ENCODE measurements around the gene CCNK.

Gene CCNK

GRCh38 chr14:99512110-99512449 lies 30.9 kb downstream of the CCNK start:
- Histone ChIP-seq H3K4me1 (ENCODE audit: control insufficient read depth, insufficient read depth, low read length) (peaks cover 12% of the 10 kb centered on the region), H3K36me3 (ENCODE audit: control insufficient read depth, insufficient read depth, low read length) (peaks cover 29% of the 10 kb centered on the region), H3K27ac (ENCODE audit: low read depth, low read length) (peak overlapping the region; percentile 77), H3K27me3 (ENCODE audit: control insufficient read depth, insufficient read depth, low read length) (no peaks in the 10 kb centered on the region), H3K4me3 (ENCODE audit: low read length) (no peak overlapping the region), H3K9ac (ENCODE audit: low read length) (no peak overlapping the region)

GRCh38 chr14:99512571-99513182 lies 31.5 kb downstream of the CCNK start:
- H3K36me3 ChIP-seq (ENCODE audit: control insufficient read depth, insufficient read depth, low read length) = peaks cover 23% of the 10 kb centered on the region
- H3K27ac ChIP-seq (ENCODE audit: low read depth, low read length) = no peak overlapping the region
- H3K9ac ChIP-seq (ENCODE audit: low read length) = no peak overlapping the region
- H3K4me1 ChIP-seq (ENCODE audit: control insufficient read depth, insufficient read depth, low read length) = peaks cover 12% of the 10 kb centered on the region
- no peak overlapping the region for H3K4me3 ChIP-seq (ENCODE audit: low read length)
- no peaks in the 10 kb centered on the region for H3K27me3 ChIP-seq (ENCODE audit: control insufficient read depth, insufficient read depth, low read length)

GRCh38 chr14:99513183-99513694 lies 32.0 kb downstream of the CCNK start:
- no peak overlapping the region for H3K27ac ChIP-seq (ENCODE audit: low read depth, low read length)
- H3K9ac ChIP-seq (ENCODE audit: low read length) = no peak overlapping the region
- H3K4me1 ChIP-seq (ENCODE audit: control insufficient read depth, insufficient read depth, low read length) = peaks cover 12% of the 10 kb centered on the region
- H3K4me3 ChIP-seq (ENCODE audit: low read length) = no peak overlapping the region
- H3K36me3 ChIP-seq (ENCODE audit: control insufficient read depth, insufficient read depth, low read length) = peaks cover 18% of the 10 kb centered on the region
- H3K27me3 ChIP-seq (ENCODE audit: control insufficient read depth, insufficient read depth, low read length) = no peaks in the 10 kb centered on the region

- H3K9ac ChIP-seq (ENCODE audit: low read length) = no peak overlapping the region
- peaks cover 11% of the 10 kb centered on the region for H3K36me3 ChIP-seq (ENCODE audit: control insufficient read depth, insufficient read depth, low read length)
- H3K4me1 ChIP-seq (ENCODE audit: control insufficient read depth, insufficient read depth, low read length) = peaks cover 12% of the 10 kb centered on the region
- H3K27me3 ChIP-seq (ENCODE audit: control insufficient read depth, insufficient read depth, low read length) = no peaks in the 10 kb centered on the region
- H3K4me3 ChIP-seq (ENCODE audit: low read length) = no peak overlapping the region
- no peak overlapping the region for H3K27ac ChIP-seq (ENCODE audit: low read depth, low read length)
Measured at GRCh38 chr14:99513946-99514551, 32.8 kb downstream of the CCNK start.

- no peaks in the 10 kb centered on the region for H3K27me3 ChIP-seq (ENCODE audit: control insufficient read depth, insufficient read depth, low read length)
- peaks cover 10% of the 10 kb centered on the region for H3K36me3 ChIP-seq (ENCODE audit: control insufficient read depth, insufficient read depth, low read length)
- H3K27ac ChIP-seq (ENCODE audit: low read depth, low read length) = no peak overlapping the region
- H3K9ac ChIP-seq (ENCODE audit: low read length) = no peak overlapping the region
- H3K4me3 ChIP-seq (ENCODE audit: low read length) = no peak overlapping the region
- peaks cover 12% of the 10 kb centered on the region for H3K4me1 ChIP-seq (ENCODE audit: control insufficient read depth, insufficient read depth, low read length)
Measured at GRCh38 chr14:99514552-99515300, 33.5 kb downstream of the CCNK start.

GRCh38 chr14:99515301-99516155 lies 34.3 kb downstream of the CCNK start:
- peaks cover 10% of the 10 kb centered on the region for H3K36me3 ChIP-seq (ENCODE audit: control insufficient read depth, insufficient read depth, low read length)
- H3K4me1 ChIP-seq (ENCODE audit: control insufficient read depth, insufficient read depth, low read length) = peaks cover 12% of the 10 kb centered on the region
- H3K4me3 ChIP-seq (ENCODE audit: low read length) = no peak overlapping the region
- no peaks in the 10 kb centered on the region for H3K27me3 ChIP-seq (ENCODE audit: control insufficient read depth, insufficient read depth, low read length)
- H3K9ac ChIP-seq (ENCODE audit: low read length) = no peak overlapping the region
- no peak overlapping the region for H3K27ac ChIP-seq (ENCODE audit: low read depth, low read length)

GRCh38 chr14:99516156-99516870 lies 35.1 kb downstream of the CCNK start:
- H3K9ac ChIP-seq (ENCODE audit: low read length) = no peak overlapping the region
- peaks cover 10% of the 10 kb centered on the region for H3K36me3 ChIP-seq (ENCODE audit: control insufficient read depth, insufficient read depth, low read length)
- peaks cover 7% of the 10 kb centered on the region for H3K4me1 ChIP-seq (ENCODE audit: control insufficient read depth, insufficient read depth, low read length)
- no peak overlapping the region for H3K4me3 ChIP-seq (ENCODE audit: low read length)
- H3K27ac ChIP-seq (ENCODE audit: low read depth, low read length) = no peak overlapping the region
- H3K27me3 ChIP-seq (ENCODE audit: control insufficient read depth, insufficient read depth, low read length) = no peaks in the 10 kb centered on the region

- Histone ChIP-seq H3K36me3 (ENCODE audit: control insufficient read depth, insufficient read depth, low read length) (peaks cover 12% of the 10 kb centered on the region), H3K27me3 (ENCODE audit: control insufficient read depth, insufficient read depth, low read length) (no peaks in the 10 kb centered on the region), H3K9ac (ENCODE audit: low read length) (no peak overlapping the region), H3K27ac (ENCODE audit: low read depth, low read length) (no peak overlapping the region), H3K4me1 (ENCODE audit: control insufficient read depth, insufficient read depth, low read length) (peaks cover 2% of the 10 kb centered on the region), H3K4me3 (ENCODE audit: low read length) (no peak overlapping the region)
Measured at GRCh38 chr14:99516871-99517642, 35.8 kb downstream of the CCNK start.

- Histone ChIP-seq H3K36me3 (ENCODE audit: control insufficient read depth, insufficient read depth, low read length) (peaks cover 12% of the 10 kb centered on the region), H3K27ac (ENCODE audit: low read depth, low read length) (no peak overlapping the region), H3K4me3 (ENCODE audit: low read length) (no peak overlapping the region), H3K4me1 (ENCODE audit: control insufficient read depth, insufficient read depth, low read length) (peaks cover 9% of the 10 kb centered on the region), H3K9ac (ENCODE audit: low read length) (no peak overlapping the region), H3K27me3 (ENCODE audit: control insufficient read depth, insufficient read depth, low read length) (no peaks in the 10 kb centered on the region)
Measured at GRCh38 chr14:99517643-99518381, 36.6 kb downstream of the CCNK start.

GRCh38 chr14:99518441-99519346 lies 37.5 kb downstream of the CCNK start:
- H3K27me3 ChIP-seq (ENCODE audit: control insufficient read depth, insufficient read depth, low read length) = no peaks in the 10 kb centered on the region
- no peak overlapping the region for H3K4me3 ChIP-seq (ENCODE audit: low read length)
- no peak overlapping the region for H3K9ac ChIP-seq (ENCODE audit: low read length)
- H3K4me1 ChIP-seq (ENCODE audit: control insufficient read depth, insufficient read depth, low read length) = peaks cover 18% of the 10 kb centered on the region
- no peak overlapping the region for H3K27ac ChIP-seq (ENCODE audit: low read depth, low read length)
- peaks cover 10% of the 10 kb centered on the region for H3K36me3 ChIP-seq (ENCODE audit: control insufficient read depth, insufficient read depth, low read length)

All from rectal smooth muscle tissue (tissue), 1 donor.